Activated naive CD8-positive, alpha-beta T cell treated with anti-CD3 and anti-CD28 coated beads for 36 hours (primary cell): Measurements from ENCODE around the gene ARHGAP18. TPM values are rescaled to one million over a fixed set of nuclear protein-coding genes. Genes with fewer than 3 reads are reported as not detected.

Experiments
- DNase-seq: peaks from one replicate; pipeline ENCODE4 v3.0.0; 2021
- H3K27ac Mint-ChIP-seq: one replicate; pipeline ENCODE4 v1.8.0; 2022; ENCODE audit warnings: mild to moderate bottlenecking, moderate library complexity, mixed read lengths
- H3K27me3 Mint-ChIP-seq: one replicate; pipeline ENCODE4 v1.8.0; 2022; ENCODE audit warnings: mild to moderate bottlenecking, mixed read lengths
- H3K36me3 Mint-ChIP-seq: one replicate; pipeline ENCODE4 v1.8.0; 2021; ENCODE audit warnings: mild to moderate bottlenecking, mixed read lengths
- H3K4me1 Mint-ChIP-seq: one replicate; pipeline ENCODE4 v1.8.0; 2021; ENCODE audit warnings: mixed read lengths
- H3K4me3 Mint-ChIP-seq: one replicate; pipeline ENCODE4 v1.8.0; 2022; ENCODE audit warnings: mild to moderate bottlenecking, moderate library complexity, mixed read lengths
- H3K9me3 Mint-ChIP-seq: one replicate; pipeline ENCODE4 v1.8.0; 2022; ENCODE audit warnings: mixed read lengths
- total RNA-seq, 2 experiments: library from RNA; stranded (reverse); gene quantifications; one replicate each; pipeline ENCODE4 v1.2.3, GENCODE V29; 2021

The ARHGAP18 gene
- total RNA-seq, 2 experiments from 2014 or later: 7.0 to 8.9 TPM

- peaks cover 7% of the 10 kb centered on the region for H3K27me3 Mint-ChIP-seq
- no peak for DNase-seq
- H3K9me3 Mint-ChIP-seq: peaks cover 20% of the 10 kb centered on the region
- peaks cover 13% of the 10 kb centered on the region for H3K36me3 Mint-ChIP-seq
- H3K27ac Mint-ChIP-seq: no peak overlapping the region
- H3K4me1 Mint-ChIP-seq: peaks cover 1% of the 10 kb centered on the region
- H3K4me3 Mint-ChIP-seq: no peak overlapping the region
These were observed 142.0 kb downstream of the ARHGAP18 start for GRCh38 chr6:129568015-129568414.

DNA sequence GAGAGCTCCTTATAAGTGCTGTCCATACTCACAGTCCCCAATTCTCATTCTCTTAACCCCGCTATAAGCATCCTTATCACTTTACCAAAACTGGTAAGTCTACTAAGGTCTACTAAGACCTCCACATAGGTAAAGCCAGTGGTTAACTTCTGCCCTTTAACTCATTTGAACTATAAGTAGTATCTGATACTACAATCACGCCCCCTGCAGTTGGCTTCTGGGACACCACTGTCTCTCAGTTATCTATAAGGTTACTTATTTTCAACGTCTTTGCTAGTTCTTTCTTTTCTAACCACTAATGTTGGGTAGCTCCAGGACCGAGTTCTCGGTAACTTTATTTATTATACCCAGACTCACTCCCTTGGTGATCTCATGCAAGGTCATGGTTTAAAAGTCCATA lies 142.6 kb downstream of the ARHGAP18 start:
- Mint-ChIP-seq H3K9me3 (peaks cover 20% of the 10 kb centered on the region), H3K4me1 (peaks cover 1% of the 10 kb centered on the region)
- DNase-seq: peak; percentile 7

DNA sequence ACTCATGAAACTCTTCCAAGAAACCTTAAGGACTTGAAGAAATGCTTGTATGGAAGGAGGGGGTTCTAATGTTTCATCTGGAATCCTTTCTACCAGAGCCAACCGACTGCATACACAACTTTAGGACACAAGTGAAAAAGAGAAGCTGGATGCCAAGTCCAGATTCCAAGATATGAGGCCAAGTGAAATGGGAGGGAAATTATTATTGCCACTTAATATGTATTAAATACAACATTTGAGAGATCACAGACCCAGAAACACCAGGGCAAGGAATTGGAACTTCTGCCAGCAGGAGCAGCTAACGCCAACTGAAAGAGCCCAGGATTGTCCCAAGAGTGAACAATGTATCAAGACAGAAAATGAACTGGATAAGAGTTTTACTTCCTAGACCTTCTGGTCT lies 144.2 kb downstream of the ARHGAP18 start:
- H3K4me1 Mint-ChIP-seq: peaks cover 1% of the 10 kb centered on the region
- no peak overlapping the region for H3K4me3 Mint-ChIP-seq
- H3K27ac Mint-ChIP-seq: no peak overlapping the region
- H3K9me3 Mint-ChIP-seq: peaks cover 6% of the 10 kb centered on the region
- H3K36me3 Mint-ChIP-seq: peaks cover 5% of the 10 kb centered on the region
- DNase-seq: no peak
- H3K27me3 Mint-ChIP-seq: peaks cover 8% of the 10 kb centered on the region

More for the DNA sequence above, 142.6 kb downstream of the ARHGAP18 start:
- Mint-ChIP-seq H3K27ac (no peak overlapping the region), H3K36me3 (peaks cover 13% of the 10 kb centered on the region), H3K4me3 (no peak overlapping the region), H3K27me3 (peaks cover 7% of the 10 kb centered on the region)

DNA sequence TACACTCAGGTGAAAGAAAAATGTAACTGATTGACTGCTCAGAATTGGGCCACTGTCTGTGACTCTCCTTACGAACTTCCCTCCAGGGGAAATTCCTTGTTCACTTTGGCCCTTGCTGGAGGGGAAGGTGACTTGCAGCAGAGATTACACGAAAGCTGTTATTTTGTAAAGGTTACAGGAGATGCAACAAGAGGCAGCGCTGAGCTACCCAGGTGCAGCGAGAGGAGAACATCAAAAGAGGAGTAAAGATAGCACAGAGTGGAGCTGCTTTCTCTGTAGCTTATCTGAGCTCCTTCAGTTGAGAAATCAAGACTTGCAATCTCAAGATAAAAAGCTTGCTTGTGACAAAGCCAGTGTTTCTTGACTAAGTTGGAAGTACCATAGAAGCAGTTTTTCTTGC lies 144.6 kb downstream of the ARHGAP18 start:
- no peak for DNase-seq
- Mint-ChIP-seq H3K27ac (no peak overlapping the region), H3K36me3 (peaks cover 2% of the 10 kb centered on the region), H3K9me3 (peaks cover 4% of the 10 kb centered on the region), H3K4me1 (peaks cover 1% of the 10 kb centered on the region), H3K27me3 (peaks cover 12% of the 10 kb centered on the region), H3K4me3 (no peak overlapping the region)

GRCh38 chr6:129558248-129558647 lies 151.7 kb downstream of the ARHGAP18 start:
- H3K4me1 Mint-ChIP-seq: no peaks in the 10 kb centered on the region
- no peak for DNase-seq
- no peak overlapping the region for H3K4me3 Mint-ChIP-seq
- peaks cover 6% of the 10 kb centered on the region for H3K27me3 Mint-ChIP-seq
- H3K27ac Mint-ChIP-seq: no peak overlapping the region
- H3K36me3 Mint-ChIP-seq: no peaks in the 10 kb centered on the region
- no peaks in the 10 kb centered on the region for H3K9me3 Mint-ChIP-seq

DNA sequence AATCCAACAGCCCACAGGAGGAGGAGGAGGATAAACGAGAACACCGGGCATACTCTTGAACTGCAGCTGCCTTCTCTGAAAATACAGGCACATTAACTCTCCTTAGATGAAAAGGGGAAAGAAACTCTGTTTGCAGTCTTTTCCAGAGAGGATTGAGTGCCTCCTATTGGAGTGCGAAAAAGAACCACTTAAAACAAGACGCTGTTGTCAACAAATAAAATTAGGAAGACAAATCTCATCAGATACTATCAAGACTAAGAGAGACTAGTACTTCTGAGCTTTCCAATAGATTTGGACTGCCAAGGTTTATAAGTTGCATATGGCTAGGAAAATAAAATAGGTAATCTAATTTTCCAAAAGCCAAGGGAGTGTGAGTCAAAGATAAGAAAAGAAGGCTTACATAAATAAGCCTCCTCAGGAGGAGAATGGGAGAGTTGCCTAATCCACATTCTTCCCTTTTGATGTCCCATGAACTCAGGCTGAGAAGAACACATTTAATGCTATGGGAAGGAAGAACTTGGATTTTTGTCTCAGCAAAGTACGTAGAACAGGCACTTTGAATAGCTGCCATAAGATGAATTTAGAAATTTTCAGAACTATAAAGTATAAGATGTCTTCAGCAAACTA lies 154.7 kb downstream of the ARHGAP18 start:
- peaks cover 8% of the 10 kb centered on the region for H3K27me3 Mint-ChIP-seq
- H3K27ac Mint-ChIP-seq: no peak overlapping the region
- H3K9me3 Mint-ChIP-seq: no peaks in the 10 kb centered on the region
- no peaks in the 10 kb centered on the region for H3K4me1 Mint-ChIP-seq
- no peak overlapping the region for H3K4me3 Mint-ChIP-seq
- no peaks in the 10 kb centered on the region for H3K36me3 Mint-ChIP-seq
- DNase-seq: no peak

DNA sequence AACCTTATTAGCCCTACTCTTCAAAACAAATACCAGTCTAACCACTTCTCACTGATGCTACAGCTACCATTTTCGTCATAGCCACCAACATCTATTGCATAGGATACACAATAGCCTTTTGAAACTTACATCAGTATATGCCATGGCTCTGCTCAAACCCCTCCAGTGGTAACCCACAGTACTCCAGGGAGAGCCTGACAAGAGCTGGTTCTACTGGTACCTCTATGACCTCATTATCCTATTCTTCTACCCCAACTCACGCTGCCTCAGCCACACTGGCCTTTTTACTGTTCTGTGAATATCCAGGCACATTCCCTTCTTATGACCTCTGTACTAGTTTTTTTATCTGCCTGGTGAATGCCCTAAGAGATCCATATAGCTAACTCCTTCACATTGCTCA lies 157.6 kb downstream of the ARHGAP18 start:
- Mint-ChIP-seq H3K4me1 (no peaks in the 10 kb centered on the region), H3K27ac (no peak overlapping the region), H3K9me3 (no peaks in the 10 kb centered on the region), H3K27me3 (peaks cover 8% of the 10 kb centered on the region), H3K4me3 (no peak overlapping the region), H3K36me3 (no peaks in the 10 kb centered on the region)
- DNase-seq: no peak

DNA sequence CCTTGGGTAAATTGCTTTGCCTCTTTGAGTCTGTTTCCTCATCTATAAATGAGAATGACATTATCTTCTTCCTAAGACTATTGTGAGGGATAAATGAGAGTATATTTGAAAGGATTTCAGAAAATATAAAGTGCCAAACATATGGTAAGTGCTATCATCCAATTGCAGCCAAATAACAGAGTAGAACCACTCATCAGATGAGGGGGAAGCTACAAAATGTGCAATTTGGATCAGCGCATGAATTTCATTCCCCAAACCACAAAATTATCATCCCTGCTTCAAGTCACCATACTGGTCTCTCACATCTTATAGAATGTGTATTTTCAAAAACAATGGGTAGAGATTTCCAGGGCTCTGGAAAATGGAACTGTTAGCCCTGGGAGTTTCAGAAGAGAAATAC lies 158.5 kb downstream of the ARHGAP18 start:
- no peak overlapping the region for H3K4me3 Mint-ChIP-seq
- H3K27ac Mint-ChIP-seq: no peak overlapping the region
- no peaks in the 10 kb centered on the region for H3K9me3 Mint-ChIP-seq

DNA sequence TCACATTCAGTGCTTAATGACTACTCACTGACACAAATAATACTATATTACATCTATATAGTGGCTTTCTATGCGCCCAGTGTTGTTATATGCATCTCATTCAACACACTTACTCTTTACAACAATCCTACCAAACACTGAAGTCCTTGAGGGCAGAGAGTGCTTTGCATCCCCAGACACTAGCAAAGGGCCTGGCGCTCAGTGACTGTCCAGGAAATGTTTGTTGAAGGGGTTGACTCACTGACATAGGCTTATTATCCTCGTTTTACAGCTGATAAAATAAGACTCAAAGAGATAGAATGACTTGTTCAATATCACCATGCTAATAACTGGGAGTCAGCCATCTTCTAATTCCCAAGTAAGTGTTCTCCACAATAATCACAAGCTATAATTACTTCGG lies 163.3 kb downstream of the ARHGAP18 start:
- no peak overlapping the region for H3K4me3 Mint-ChIP-seq
- no peak for DNase-seq
- no peaks in the 10 kb centered on the region for H3K27me3 Mint-ChIP-seq
- no peak overlapping the region for H3K27ac Mint-ChIP-seq
- H3K4me1 Mint-ChIP-seq: peaks cover 4% of the 10 kb centered on the region
- peaks cover 2% of the 10 kb centered on the region for H3K36me3 Mint-ChIP-seq
- H3K9me3 Mint-ChIP-seq: peaks cover 2% of the 10 kb centered on the region

More for the DNA sequence above, 158.5 kb downstream of the ARHGAP18 start:
- DNase-seq: no peak
- Mint-ChIP-seq H3K36me3 (no peaks in the 10 kb centered on the region), H3K27me3 (peaks cover 8% of the 10 kb centered on the region), H3K4me1 (no peaks in the 10 kb centered on the region)

DNA sequence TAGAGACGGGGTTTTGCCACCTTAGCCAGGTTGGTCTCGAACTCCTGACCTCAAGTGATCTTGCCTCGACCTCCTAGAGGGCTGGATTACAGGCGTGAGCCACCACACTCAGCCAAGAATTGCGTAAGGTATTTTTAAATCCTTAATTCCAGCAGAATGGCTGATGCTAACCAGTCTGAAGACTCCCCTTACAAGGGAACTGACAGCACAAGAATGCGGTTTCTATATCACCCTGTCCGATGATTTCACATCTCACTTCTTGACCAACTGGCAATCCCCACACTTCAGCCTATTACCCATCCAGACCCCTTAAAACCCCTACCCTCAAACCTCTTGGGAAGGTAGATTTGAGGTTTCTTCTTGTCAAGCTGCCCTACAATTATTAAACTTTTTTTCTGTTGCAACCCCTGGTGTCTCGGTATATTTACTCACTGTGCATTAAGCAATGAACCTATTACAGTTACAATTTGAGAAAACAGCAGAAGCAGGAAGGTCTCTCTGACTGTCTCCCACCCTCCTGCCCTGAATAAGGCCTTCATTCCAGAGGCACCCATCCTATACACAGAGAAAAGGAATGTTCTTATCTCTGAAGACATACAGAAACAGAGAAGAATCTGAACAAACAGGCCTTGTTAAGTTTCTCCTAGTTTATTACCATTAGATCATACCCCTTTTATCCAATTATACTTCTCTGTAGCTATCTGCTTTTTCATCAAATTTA lies 164.9 kb downstream of the ARHGAP18 start:
- Mint-ChIP-seq H3K4me3 (no peak overlapping the region), H3K36me3 (peaks cover 2% of the 10 kb centered on the region), H3K27ac (no peak overlapping the region), H3K4me1 (peaks cover 4% of the 10 kb centered on the region), H3K27me3 (no peaks in the 10 kb centered on the region), H3K9me3 (peaks cover 2% of the 10 kb centered on the region)
- no peak for DNase-seq

- Mint-ChIP-seq H3K4me3 (no peak overlapping the region), H3K4me1 (peaks cover 4% of the 10 kb centered on the region), H3K27me3 (no peaks in the 10 kb centered on the region), H3K27ac (no peak overlapping the region), H3K36me3 (peaks cover 2% of the 10 kb centered on the region), H3K9me3 (peaks cover 2% of the 10 kb centered on the region)
- DNase-seq: no peak
These were observed 166.0 kb downstream of the ARHGAP18 start for GRCh38 chr6:129543981-129544380.

DNA sequence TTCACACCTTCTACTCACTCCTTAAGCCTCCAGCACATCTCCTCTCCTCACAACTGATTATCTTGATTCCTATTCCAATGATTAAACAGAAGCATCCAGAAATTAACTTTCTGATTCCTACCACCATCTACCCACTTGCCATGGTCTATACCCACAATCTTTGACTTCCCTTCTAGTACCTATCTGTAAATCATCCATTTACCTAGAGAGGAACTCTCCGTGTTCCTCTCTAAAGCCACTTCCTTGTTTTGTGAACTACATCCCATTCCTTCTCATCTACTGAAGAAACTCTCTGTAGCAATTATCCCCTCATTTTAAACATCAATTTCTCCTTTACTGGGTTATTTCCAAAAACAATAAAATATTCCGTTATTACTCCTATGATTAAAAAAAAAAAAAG lies 167.3 kb downstream of the ARHGAP18 start:
- peaks cover 2% of the 10 kb centered on the region for H3K9me3 Mint-ChIP-seq
- no peak overlapping the region for H3K4me3 Mint-ChIP-seq
- DNase-seq: no peak
- H3K36me3 Mint-ChIP-seq: peaks cover 2% of the 10 kb centered on the region
- peaks cover 4% of the 10 kb centered on the region for H3K4me1 Mint-ChIP-seq
- no peak overlapping the region for H3K27ac Mint-ChIP-seq
- no peaks in the 10 kb centered on the region for H3K27me3 Mint-ChIP-seq

DNA sequence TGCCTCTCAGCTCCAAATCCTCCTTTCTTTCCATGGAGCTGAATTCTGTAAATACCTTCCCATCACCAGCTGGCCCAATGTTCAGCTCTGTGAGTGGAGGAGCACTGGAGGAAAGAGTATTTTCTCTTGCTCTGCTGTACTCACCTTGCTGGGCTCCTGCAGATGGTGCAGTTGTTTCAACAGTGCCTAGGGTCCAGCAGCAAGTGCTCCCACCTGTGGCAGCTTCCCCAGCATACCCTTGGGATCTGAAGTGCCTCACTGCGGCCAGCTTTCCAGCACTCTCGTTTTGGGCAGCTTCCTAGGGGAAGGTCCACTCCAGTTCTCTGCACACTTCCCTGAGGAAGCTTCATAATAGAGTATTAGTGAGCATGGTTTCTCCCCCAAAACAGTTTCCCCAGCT lies 170.9 kb downstream of the ARHGAP18 start:
- no peak overlapping the region for H3K27ac Mint-ChIP-seq
- H3K36me3 Mint-ChIP-seq: no peaks in the 10 kb centered on the region
- DNase-seq: no peak
- peaks cover under 1% of the 10 kb centered on the region for H3K4me1 Mint-ChIP-seq
- peaks cover under 1% of the 10 kb centered on the region for H3K9me3 Mint-ChIP-seq
- H3K4me3 Mint-ChIP-seq: no peak overlapping the region
- no peaks in the 10 kb centered on the region for H3K27me3 Mint-ChIP-seq

GRCh38 chr6:129536271-129536670 lies 173.7 kb downstream of the ARHGAP18 start:
- H3K27me3 Mint-ChIP-seq: no peaks in the 10 kb centered on the region
- no peak overlapping the region for H3K4me3 Mint-ChIP-seq
- H3K36me3 Mint-ChIP-seq: no peaks in the 10 kb centered on the region
- H3K27ac Mint-ChIP-seq: no peak overlapping the region
- DNase-seq: no peak
- peaks cover 4% of the 10 kb centered on the region for H3K9me3 Mint-ChIP-seq
- no peaks in the 10 kb centered on the region for H3K4me1 Mint-ChIP-seq

GRCh38 chr6:129534926-129535325 lies 175.1 kb downstream of the ARHGAP18 start:
- no peaks in the 10 kb centered on the region for H3K27me3 Mint-ChIP-seq
- no peak for DNase-seq
- H3K27ac Mint-ChIP-seq: no peak overlapping the region
- peaks cover 4% of the 10 kb centered on the region for H3K9me3 Mint-ChIP-seq
- H3K4me1 Mint-ChIP-seq: no peaks in the 10 kb centered on the region
- no peaks in the 10 kb centered on the region for H3K36me3 Mint-ChIP-seq
- H3K4me3 Mint-ChIP-seq: no peak overlapping the region
